Right cardiac atrium (tissue), 5 donors: ENCODE results near the gene KCNK13. TPM values are rescaled to one million over a fixed set of nuclear protein-coding genes. Genes with fewer than 3 reads are reported as not detected.

ENCODE experiments used
- ATAC-seq, 2 donors: fragments of 200-7000 bp; cut with Tn5 transposase; one replicate each; pipeline versions ENCODE4 v1.8.0 to v1.9.1; 2020; ENCODE audit warnings: moderate library complexity in 2 of 2, mild to moderate bottlenecking in 1 of 2
- DNase-seq, 3 donors: peaks; one replicate each; pipeline ENCODE4 v3.0.0-alpha.2; 2020
- H3K27ac ChIP-seq: one replicate; pipeline ENCODE4 v1.5.1; 2013; ENCODE audit warnings: mild to moderate bottlenecking, low read length, control low read depth, moderate library complexity
- H3K27me3 ChIP-seq: one replicate; pipeline ENCODE4 v1.6.1; 2013; ENCODE audit not compliant: control insufficient read depth, insufficient read depth
- H3K4me1 ChIP-seq: one replicate; pipeline ENCODE4 v1.6.1; 2013; ENCODE audit warnings: low read length; ENCODE audit not compliant: control insufficient read depth, insufficient read depth
- H3K4me3 ChIP-seq: one replicate; pipeline ENCODE4 v1.5.1; 2013; ENCODE audit warnings: low read length, control low read depth
- H3K9me3 ChIP-seq: one replicate; pipeline ENCODE4 v1.6.1; 2013; ENCODE audit warnings: low read length; ENCODE audit not compliant: control insufficient read depth
- WGBS: extraction: QIAGEN DNeasy Blood & Tissue Kit; methylation state at CpG from one replicate; pipeline ENCODE4 v1.1.7; 2013; 5-methylcytosine and 5-hydroxymethylcytosine counted together
- intact Hi-C, 4 donors: fragments of 100-400 bp; cut with DNase I; formaldehyde crosslinking; loops; one replicate each; pipeline versions ENCODE4 v1.11.0 to v1.14.0; 2022 to 2023
- polyA plus RNA-seq: library from polyadenylated mRNA; stranded (reverse); fragments of 200-250 nt; gene quantifications from one replicate; pipeline ENCODE4 v1.2.3, GENCODE V29; 2013
- total RNA-seq, 4 donors: library from RNA; stranded (reverse); fragmentation: NEBNext Ultra II Directional; extraction: Animal tissue kit (Norgen Biotek cat#: 25700); gene quantifications; one replicate each; pipeline ENCODE4 v1.2.1, GENCODE V29; 2021
- donor health status: healthy with polysubstance abuse.
- donor health status: DM: no; HTN: yes; CAD: no.
- donor health status: DM: no; HTN: no; CAD: no.
- donor health status: DM: no; HTN: yes; CAD: no; lungs with severe emphysema.
- donor health status: DM: yes; HTN: yes; CAD: no.

The KCNK13 gene
- total and polyA plus RNA-seq, 5 donors = 1.7 to 14.2 (median 4.4) TPM

- H3K4me1 ChIP-seq = no peaks in the 10 kb centered on the region
- no peaks in the 10 kb centered on the region for H3K27me3 ChIP-seq
- no peak for DNase-seq
- 75% methylated on average over 4 of the region's 4 CpGs for WGBS
- ATAC-seq = no peak
- intact Hi-C loops = no loop called here
- no peak overlapping the region for H3K27ac ChIP-seq
- H3K4me3 ChIP-seq = no peak overlapping the region
- no peaks in the 10 kb centered on the region for H3K9me3 ChIP-seq
These were observed 75.1 kb downstream of the KCNK13 start for GRCh38 chr14:90136904-90137303.

DNA sequence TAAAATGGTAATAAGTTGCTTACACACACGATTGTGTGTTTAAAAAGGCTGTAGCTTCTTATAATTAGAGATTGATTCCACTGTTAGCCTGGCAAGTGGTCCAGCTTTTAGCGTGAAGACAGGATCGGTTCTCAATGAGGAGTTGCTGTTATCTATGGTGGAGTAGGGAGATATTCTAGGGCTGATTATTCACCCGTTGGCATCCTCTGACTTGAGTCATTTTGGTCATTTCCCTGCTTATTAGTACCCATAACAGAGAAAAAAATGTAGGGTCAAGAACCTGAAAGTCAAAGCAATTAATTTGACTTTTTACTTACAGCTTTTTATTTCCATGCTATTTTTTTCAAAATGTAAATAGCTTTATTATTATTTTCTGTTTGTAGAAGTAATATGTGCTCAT is 76.0 kb downstream of the KCNK13 start:
- Histone ChIP-seq H3K27ac (no peak overlapping the region), H3K9me3 (no peaks in the 10 kb centered on the region), H3K27me3 (no peaks in the 10 kb centered on the region), H3K4me3 (no peak overlapping the region), H3K4me1 (no peaks in the 10 kb centered on the region)
- intact Hi-C loops = no loop called here
- ATAC-seq (peak in 1 of 2 donors; percentile 55), DNase-seq (no peak)
- WGBS = 22% methylated on average over 4 of the region's 4 CpGs

DNA sequence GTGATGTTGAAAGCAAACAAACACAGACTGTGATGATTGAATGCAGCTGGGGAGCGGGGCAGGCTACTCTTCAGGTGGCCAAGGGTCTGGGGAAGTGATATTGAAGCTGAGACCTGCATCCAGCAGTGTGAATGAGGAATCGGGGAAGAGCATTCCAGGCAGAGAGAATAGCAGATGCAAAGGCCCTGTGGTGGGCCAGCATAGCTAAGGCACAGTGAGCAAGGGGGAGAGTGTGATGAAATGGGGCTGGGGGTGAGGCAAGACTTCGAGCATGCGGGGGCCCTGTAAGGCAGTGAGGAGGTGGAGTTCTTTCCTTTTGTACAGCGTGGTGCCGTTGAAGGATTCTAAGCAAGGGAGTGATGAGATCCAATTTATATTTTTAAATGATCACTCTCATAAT is 77.4 kb downstream of the KCNK13 start:
- Histone ChIP-seq H3K4me1 (no peaks in the 10 kb centered on the region), H3K9me3 (no peaks in the 10 kb centered on the region), H3K27ac (no peak overlapping the region), H3K4me3 (no peak overlapping the region), H3K27me3 (no peaks in the 10 kb centered on the region)
- DNase-seq (no peak), ATAC-seq (no peak)
- WGBS = 89% methylated on average over 6 of the region's 6 CpGs
- intact Hi-C loops = no loop called here

DNA sequence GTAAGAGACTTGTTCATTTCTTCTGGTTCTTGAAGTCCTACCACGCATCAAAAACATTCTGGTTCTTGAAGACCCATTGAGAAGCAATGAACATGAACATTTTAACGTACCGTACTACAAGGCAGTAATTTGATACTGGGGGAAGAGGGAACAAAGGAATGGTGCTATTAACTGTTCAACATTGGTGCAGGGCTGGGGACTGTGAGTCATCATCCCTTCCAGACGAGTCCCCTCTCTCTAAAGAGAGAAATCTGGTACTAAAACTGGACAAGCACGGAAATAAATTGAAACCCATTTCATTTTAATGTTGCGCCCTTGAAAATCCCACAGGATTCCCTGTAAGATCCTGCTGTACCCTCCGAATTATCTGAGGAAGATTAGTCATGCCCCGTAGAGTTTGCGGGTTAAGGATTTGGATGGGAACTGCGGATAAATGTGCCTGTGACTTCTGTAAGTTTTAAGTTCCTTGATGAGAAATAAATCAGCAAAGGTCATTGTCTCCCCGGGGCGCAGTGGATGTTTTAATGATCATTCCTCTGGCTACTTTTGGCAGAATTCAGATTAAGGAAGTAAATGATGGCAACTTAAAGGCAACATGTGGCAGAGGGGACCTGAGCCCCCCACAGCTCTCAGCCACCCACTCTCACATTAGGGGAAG is 78.6 kb downstream of the KCNK13 start:
- intact Hi-C loops = no loop called here
- Histone ChIP-seq H3K27ac (no peak overlapping the region), H3K4me3 (no peak overlapping the region), H3K27me3 (no peaks in the 10 kb centered on the region), H3K9me3 (no peaks in the 10 kb centered on the region), H3K4me1 (no peaks in the 10 kb centered on the region)
- DNase-seq (no peak), ATAC-seq (no peak)
- 64% methylated on average over 12 of the region's 12 CpGs for WGBS

- intact Hi-C loops = no loop called here
- no peak overlapping the region for H3K4me3 ChIP-seq
- H3K27me3 ChIP-seq = no peaks in the 10 kb centered on the region
- ATAC-seq = no peak
- H3K27ac ChIP-seq = no peak overlapping the region
- H3K9me3 ChIP-seq = no peaks in the 10 kb centered on the region
- no peak for DNase-seq
- H3K4me1 ChIP-seq = no peaks in the 10 kb centered on the region
- WGBS = 75% methylated on average over 5 of the region's 5 CpGs
These were observed 79.1 kb downstream of the KCNK13 start for GRCh38 chr14:90140956-90141316.

DNA sequence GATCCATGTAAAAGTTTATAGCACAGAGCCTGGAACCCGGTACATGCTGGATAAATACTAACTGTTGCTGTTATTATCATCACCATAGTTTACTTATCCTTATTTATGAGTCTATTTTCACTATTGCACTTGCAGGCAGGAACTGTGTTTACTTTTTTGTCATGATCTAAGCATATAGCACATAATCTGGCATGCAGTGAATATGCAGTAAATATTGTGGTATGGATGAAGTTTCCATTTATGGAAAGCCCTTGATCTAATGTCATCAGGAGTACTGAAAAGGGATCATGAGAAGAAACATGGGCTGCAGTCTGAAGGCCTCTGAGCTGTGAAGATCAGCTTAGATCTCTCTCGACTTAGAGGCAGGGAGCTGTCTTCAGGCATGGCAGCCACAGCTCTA is 91.6 kb downstream of the KCNK13 start:
- no peak for ATAC-seq
- no peaks in the 10 kb centered on the region for H3K27me3 ChIP-seq
- intact Hi-C loops = no loop called here
- no peak for DNase-seq
- peaks cover 2% of the 10 kb centered on the region for H3K9me3 ChIP-seq
- no peak overlapping the region for H3K4me3 ChIP-seq
- peaks cover 2% of the 10 kb centered on the region for H3K4me1 ChIP-seq
- 77% methylated on average over 2 of the region's 2 CpGs for WGBS
- no peak overlapping the region for H3K27ac ChIP-seq

GRCh38 chr14:90154110-90154509 is 92.3 kb downstream of the KCNK13 start:
- ATAC-seq (no peak), DNase-seq (no peak)
- no peaks in the 10 kb centered on the region for H3K27me3 ChIP-seq
- H3K27ac ChIP-seq = no peak overlapping the region
- peaks cover 4% of the 10 kb centered on the region for H3K4me1 ChIP-seq
- peaks cover 2% of the 10 kb centered on the region for H3K9me3 ChIP-seq
- intact Hi-C loops = no loop called here
- H3K4me3 ChIP-seq = no peak overlapping the region

GRCh38 chr14:90159146-90159545 is 97.4 kb downstream of the KCNK13 start:
- peaks cover 2% of the 10 kb centered on the region for H3K9me3 ChIP-seq
- peak; percentile 80 to 95 for ATAC-seq
- no peak overlapping the region for H3K27ac ChIP-seq
- peak in 2 of 3 donors; percentile 38 to 51 for DNase-seq
- H3K4me3 ChIP-seq = no peak overlapping the region
- H3K4me1 ChIP-seq = peaks cover 4% of the 10 kb centered on the region
- 20% methylated on average over 3 of the region's 3 CpGs for WGBS
- no peaks in the 10 kb centered on the region for H3K27me3 ChIP-seq
- intact Hi-C loops = no loop called here

DNA sequence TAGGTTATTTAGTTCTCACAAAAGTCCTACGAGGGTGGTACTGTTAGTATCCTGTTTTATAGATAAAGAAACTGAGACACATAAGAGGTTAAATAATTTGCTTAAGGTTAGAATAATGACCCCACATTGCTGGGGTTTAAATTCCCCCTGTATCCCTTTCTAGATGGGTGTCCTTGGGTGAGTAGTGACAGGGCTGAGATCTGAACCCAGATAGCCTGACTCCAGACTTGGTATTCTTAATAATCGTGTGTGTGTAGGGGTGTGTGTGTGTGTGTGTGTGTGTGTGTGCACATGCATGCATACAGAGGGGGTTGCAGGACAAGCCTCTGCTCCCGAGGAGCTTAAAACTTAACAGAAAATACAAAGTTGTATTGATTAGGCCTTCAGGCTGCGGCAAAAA is 97.9 kb downstream of the KCNK13 start:
- 47% methylated on average over 4 of the region's 4 CpGs for WGBS
- Histone ChIP-seq H3K27me3 (no peaks in the 10 kb centered on the region), H3K27ac (no peak overlapping the region), H3K4me1 (peaks cover 4% of the 10 kb centered on the region), H3K9me3 (no peaks in the 10 kb centered on the region), H3K4me3 (no peak overlapping the region)
- intact Hi-C loops = no loop called here
- DNase-seq (no peak), ATAC-seq (peak in 1 of 2 donors; percentile 6)

GRCh38 chr14:90161129-90161528 is 99.3 kb downstream of the KCNK13 start:
- intact Hi-C loops = no loop called here
- peaks cover 4% of the 10 kb centered on the region for H3K4me1 ChIP-seq

DNA sequence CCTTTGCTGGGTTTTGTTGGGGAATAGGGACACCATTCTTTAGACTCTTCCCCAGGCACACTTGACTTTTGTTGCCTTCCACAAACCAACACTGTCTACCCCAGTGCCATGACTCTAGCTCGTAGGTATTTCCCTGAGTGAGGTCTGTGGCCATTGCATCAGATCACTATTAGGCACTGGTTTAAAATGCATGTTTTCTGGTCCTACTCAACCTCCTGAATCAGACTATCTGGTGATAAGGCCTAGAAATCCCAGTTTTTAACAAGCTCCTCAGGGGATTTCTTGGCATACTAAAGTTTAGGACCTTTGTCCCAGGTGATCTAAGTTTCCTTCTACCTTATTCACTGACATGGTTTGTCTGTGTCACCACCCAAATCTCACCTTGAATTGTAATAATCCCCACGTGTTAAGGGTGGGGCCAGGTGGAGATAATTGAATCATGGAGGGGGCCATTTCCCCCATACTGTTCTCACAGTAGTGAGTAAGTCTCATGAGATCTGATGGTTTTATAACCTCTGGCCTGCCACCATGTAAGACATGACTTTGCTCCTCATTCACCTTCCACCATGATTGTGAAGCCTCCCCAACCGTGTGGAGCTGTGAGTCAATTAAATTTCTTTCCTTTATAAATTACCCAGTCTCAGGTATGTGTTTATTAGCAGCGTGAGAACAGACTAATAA is 106.8 kb downstream of the KCNK13 start:
- Histone ChIP-seq H3K9me3 (no peaks in the 10 kb centered on the region), H3K27ac (no peak overlapping the region), H3K4me3 (no peak overlapping the region), H3K4me1 (peaks cover 2% of the 10 kb centered on the region), H3K27me3 (no peaks in the 10 kb centered on the region)
- intact Hi-C loops = no loop called here
- WGBS = 73% methylated on average over 4 of the region's 4 CpGs
- DNase-seq (no peak), ATAC-seq (no peak)

More at GRCh38 chr14:90161129-90161528, 99.3 kb downstream of the KCNK13 start:
- ATAC-seq (no peak), DNase-seq (no peak)
- H3K9me3 ChIP-seq = no peaks in the 10 kb centered on the region
- 78% methylated on average over 3 of the region's 3 CpGs for WGBS
- no peak overlapping the region for H3K4me3 ChIP-seq
- no peak overlapping the region for H3K27ac ChIP-seq
- no peaks in the 10 kb centered on the region for H3K27me3 ChIP-seq
